ENCODE measurements around the gene FYN.

FYN gene

GRCh38 chr6:111732390-111732789 is 140.9 kb downstream of the FYN start:
- no peak for FAIRE-seq
- no peak for DNase-seq (ENCODE audit: low spot score)

- no peak for FAIRE-seq
These were observed 141.6 kb downstream of the FYN start for GRCh38 chr6:111731456-111732195.

GRCh38 chr6:111730864-111731263 is 142.4 kb downstream of the FYN start:
- FAIRE-seq = no peak
- no peak for DNase-seq (ENCODE audit: low spot score)

More at GRCh38 chr6:111731456-111732195, 141.6 kb downstream of the FYN start:
- no peak for DNase-seq (ENCODE audit: low spot score)

GRCh38 chr6:111727802-111728201 is 145.4 kb downstream of the FYN start:
- FAIRE-seq (no peak), DNase-seq (ENCODE audit: low spot score) (peak; percentile 6)

- FAIRE-seq (no peak), DNase-seq (ENCODE audit: low spot score) (no peak)
These were observed 146.2 kb downstream of the FYN start for GRCh38 chr6:111727041-111727440.

GRCh38 chr6:111725446-111726112 is 147.7 kb downstream of the FYN start:
- no peak for FAIRE-seq
- no peak for DNase-seq (ENCODE audit: low spot score)

- DNase-seq (ENCODE audit: low spot score) (no peak), FAIRE-seq (no peak)
These were observed 148.7 kb downstream of the FYN start for GRCh38 chr6:111724505-111724904.

- DNase-seq (ENCODE audit: low spot score) = no peak
- FAIRE-seq = no peak
These were observed 149.2 kb downstream of the FYN start for GRCh38 chr6:111724039-111724438.

- FAIRE-seq = no peak
These were observed 149.8 kb downstream of the FYN start for GRCh38 chr6:111723412-111723970.

GRCh38 chr6:111722179-111722731 is 151.0 kb downstream of the FYN start:
- FAIRE-seq (no peak), DNase-seq (ENCODE audit: low spot score) (no peak)

More at GRCh38 chr6:111723412-111723970, 149.8 kb downstream of the FYN start:
- no peak for DNase-seq (ENCODE audit: low spot score)

- FAIRE-seq (no peak), DNase-seq (ENCODE audit: low spot score) (peak; percentile 10)
These were observed 151.5 kb downstream of the FYN start for GRCh38 chr6:111721753-111722154.

- FAIRE-seq (no peak), DNase-seq (ENCODE audit: low spot score) (no peak)
These were observed 152.2 kb downstream of the FYN start for GRCh38 chr6:111720931-111721496.

GRCh38 chr6:111718990-111719389 is 154.3 kb downstream of the FYN start:
- FAIRE-seq = no peak
- DNase-seq (ENCODE audit: low spot score) = no peak

- FAIRE-seq (no peak), DNase-seq (ENCODE audit: low spot score) (no peak)
These were observed 154.9 kb downstream of the FYN start for GRCh38 chr6:111718326-111718725.

GRCh38 chr6:111717621-111718020 is 155.6 kb downstream of the FYN start:
- DNase-seq (ENCODE audit: low spot score) = no peak
- no peak for FAIRE-seq

- DNase-seq (ENCODE audit: low spot score) (no peak), FAIRE-seq (no peak)
These were observed 156.9 kb downstream of the FYN start for GRCh38 chr6:111716325-111716724.

GRCh38 chr6:111715321-111715720 is 157.9 kb downstream of the FYN start:
- FAIRE-seq = no peak
- no peak for DNase-seq (ENCODE audit: low spot score)

- FAIRE-seq = no peak
These were observed 158.6 kb downstream of the FYN start for GRCh38 chr6:111714416-111715270.

GRCh38 chr6:111713811-111714210 is 159.4 kb downstream of the FYN start:
- no peak for DNase-seq (ENCODE audit: low spot score)
- FAIRE-seq = no peak

More at GRCh38 chr6:111714416-111715270, 158.6 kb downstream of the FYN start:
- no peak for DNase-seq (ENCODE audit: low spot score)

- FAIRE-seq (no peak), DNase-seq (ENCODE audit: low spot score) (no peak)
These were observed 160.0 kb downstream of the FYN start for GRCh38 chr6:111713236-111713635.

Data from urothelium cell line (cell line).